Keratinocyte (primary cell): Measurements from ENCODE around the gene PCDHGA4. TPM values are rescaled to one million over a fixed set of nuclear protein-coding genes. Genes with fewer than 3 reads are reported as not detected.

Source experiments
- DNase-seq: peaks from one replicate; pipeline ENCODE4 v3.0.0-alpha.2; 2011; ENCODE audit warnings: low read depth, missing footprints, low spot score
- FAIRE-seq: peaks from 2 replicates; lab custom pipeline; 2011; peaks lifted over from hg19 to GRCh38; lab: Jason Lieb, UNC
- H2AFZ ChIP-seq: 2 replicates; pipeline ENCODE4 v1.6.0; 2012; ENCODE audit warnings: low read length, control low read depth, inconsistent platforms; ENCODE audit not compliant: control insufficient read depth
- H3K27ac ChIP-seq: 2 replicates; pipeline ENCODE4 v1.5.1; 2011; ENCODE audit warnings: low read length; ENCODE audit not compliant: control insufficient read depth, insufficient read depth
- H3K27me3 ChIP-seq: 3 replicates; pipeline ENCODE4 v1.6.0; 2011; ENCODE audit warnings: low read length; ENCODE audit not compliant: control insufficient read depth, insufficient read depth; ENCODE audit errors: extremely low read depth
- H3K36me3 ChIP-seq, 2 experiments: 2 replicates in 1 of 2; 3 replicates in 1 of 2; pipeline ENCODE4 v1.5.1; 2011; ENCODE audit warnings: low read length in 2 of 2, mild to moderate bottlenecking in 1 of 2; ENCODE audit not compliant: control insufficient read depth in 2 of 2, insufficient read depth in 2 of 2; ENCODE audit errors: extremely low read depth in 1 of 2
- H3K4me1 ChIP-seq: 3 replicates; pipeline ENCODE4 v1.5.1; 2011; ENCODE audit warnings: low read length; ENCODE audit not compliant: control insufficient read depth, insufficient read depth; ENCODE audit errors: extremely low read depth
- H3K4me2 ChIP-seq: 3 replicates; pipeline ENCODE4 v1.6.0; 2011; ENCODE audit warnings: low read depth, low read length; ENCODE audit not compliant: control insufficient read depth, insufficient read depth; ENCODE audit errors: extremely low read depth
- H3K4me3 ChIP-seq, 3 experiments: fragments of 200-600 bp in 1 of 3; sonication (generic) in 1 of 3; 2 replicates in 2 of 3; 3 replicates in 1 of 3; pipeline ENCODE4 v1.5.1; 2011 to 2016; ENCODE audit warnings: low read length in 3 of 3, mild to moderate bottlenecking in 3 of 3, control low read depth in 2 of 3, inconsistent platforms in 1 of 3, low read depth in 1 of 3, mixed read lengths in 1 of 3, mixed run types in 1 of 3, moderate library complexity in 1 of 3; ENCODE audit not compliant: control insufficient read depth in 2 of 3, insufficient read depth in 2 of 3; ENCODE audit errors: extremely low read depth in 1 of 3
- H3K79me2 ChIP-seq: 2 replicates; pipeline ENCODE4 v1.6.0; 2012; ENCODE audit warnings: low read length; ENCODE audit not compliant: control insufficient read depth, insufficient read depth
- H3K9ac ChIP-seq: 3 replicates; pipeline ENCODE4 v1.6.0; 2011; ENCODE audit warnings: low read length; ENCODE audit not compliant: control insufficient read depth, insufficient read depth; ENCODE audit errors: extremely low read depth
- H3K9me1 ChIP-seq: 3 replicates; pipeline ENCODE4 v1.6.0; 2011; ENCODE audit warnings: low read length; ENCODE audit not compliant: control insufficient read depth, insufficient read depth; ENCODE audit errors: extremely low read depth
- H3K9me3 ChIP-seq: 2 replicates; pipeline ENCODE4 v1.5.1; 2012; ENCODE audit warnings: low read depth, low read length; ENCODE audit not compliant: control insufficient read depth
- H4K20me1 ChIP-seq: 3 replicates; pipeline ENCODE4 v1.6.0; 2011; ENCODE audit warnings: low read length; ENCODE audit not compliant: control insufficient read depth, insufficient read depth; ENCODE audit errors: extremely low read depth
- CTCF ChIP-seq, 3 experiments: IDR thresholded peaks in 1 of 3; conservative IDR thresholded peaks in 1 of 3; optimal IDR thresholded peaks in 1 of 3; 2 replicates in 2 of 3; 3 replicates in 1 of 3; pipeline versions ENCODE3 to v1.5.1; 2011; ENCODE audit warnings: low read length in 3 of 3, mild to moderate bottlenecking in 3 of 3, moderate library complexity in 2 of 3, control low read depth in 1 of 3, inconsistent platforms in 1 of 3; ENCODE audit not compliant: insufficient read depth in 2 of 3; ENCODE audit errors: extremely low read depth in 1 of 3
- EZH2 ChIP-seq: IDR thresholded peaks from one replicate; pipeline ENCODE4 v1.6.1; 2012; ENCODE audit warnings: inconsistent platforms, mild to moderate bottlenecking, low read length, moderate library complexity
- dilution Hi-C: fragments of 300-500 bp; cut with MboI; formaldehyde crosslinking; loops from one replicate; pipeline ENCODE4 v1.7.0; 2020; ENCODE audit warnings: low sequenced_read_pairs; ENCODE audit not compliant: extremely low pct_ligation_motif_present
- polyA plus RNA-seq, 5 experiments: library from polyadenylated mRNA; depleted of rRNA in 3 of 5; stranded (reverse) in 3 of 5; stranded (forward) in 1 of 5; unstranded in 1 of 5; fragments of >200 nt; gene quantifications; 1 replicate in 1 of 5; 2 replicates in 3 of 5; 3 replicates in 1 of 5; pipeline versions ENCODE4 v1.2.1 to v1.2.3, GENCODE V29; 2011 to 2012; ENCODE audit warnings: missing spikeins in 2 of 5, low read depth in 1 of 5, low replicate concordance in 1 of 5

PCDHGA4 gene
- polyA plus RNA-seq, 1 donor (not counting 4 experiments of a cell fraction or from before 2014, with no cell fraction given), result 0.05 TPM

GRCh38 chr5:141319699-141320098 is 35.1 kb upstream of the PCDHGA4 start:
- no peak for DNase-seq
- TF ChIP-seq CTCF (optimal IDR thresholded peaks at IDR 0.05 in 1 of 3, IDR thresholded peaks at IDR 0.05 in 1 of 3, conservative IDR thresholded peaks at IDR 0.05 in 1 of 3; ENCODE audit: extremely low read depth in 1 of 3, insufficient read depth in 2 of 3, low read length in 3 of 3) (no peak), EZH2 (no peak)
- H3K9me1 ChIP-seq, result no peaks in the 10 kb centered on the region
- H3K27me3 ChIP-seq, result no peaks in the 10 kb centered on the region
- H3K79me2 ChIP-seq, result peaks cover 15% of the 10 kb centered on the region
- H3K9me3 ChIP-seq, result peaks cover 22% of the 10 kb centered on the region
- dilution Hi-C loops, result no loop called here
- H3K27ac ChIP-seq, result no peak overlapping the region
- H3K4me3 ChIP-seq, result peak overlapping the region; percentile 75 to 98 (median 97)
- H3K9ac ChIP-seq, result no peak overlapping the region
- peaks cover 8% of the 10 kb centered on the region for H3K4me1 ChIP-seq
- peak overlapping the region; percentile 87 for H3K4me2 ChIP-seq
- H4K20me1 ChIP-seq, result no peaks in the 10 kb centered on the region
- FAIRE-seq, result no peak
- peaks cover 1 to 12% of the 10 kb centered on the region in 2 experiments for H3K36me3 ChIP-seq
- H2AFZ ChIP-seq, result no peak overlapping the region

- H3K9me3 ChIP-seq, result peaks cover 22% of the 10 kb centered on the region
- peak within 1 kb of the TSS; percentile 87 for H3K4me2 ChIP-seq
- H3K4me3 ChIP-seq, result peak within 1 kb of the TSS; percentile 75 to 98 (median 97)
- no peaks in the 10 kb centered on the region for H4K20me1 ChIP-seq
- dilution Hi-C loops, result no loop called here
- FAIRE-seq, result peak; percentile 48
- no peaks in the 10 kb centered on the region for H3K27me3 ChIP-seq
- H3K27ac ChIP-seq, result peak within 1 kb of the TSS; percentile 96
- peaks cover 15% of the 10 kb centered on the region for H3K79me2 ChIP-seq
- DNase-seq, result peak; percentile 62
- no peaks in the 10 kb centered on the region for H3K9me1 ChIP-seq
- TF ChIP-seq EZH2, result no peak
- TF ChIP-seq CTCF (optimal IDR thresholded peaks at IDR 0.05 in 1 of 3, IDR thresholded peaks at IDR 0.05 in 1 of 3, conservative IDR thresholded peaks at IDR 0.05 in 1 of 3; ENCODE audit: extremely low read depth in 1 of 3, insufficient read depth in 2 of 3, low read length in 3 of 3), result peak; percentile 82 to 93 (median 87)
- H3K36me3 ChIP-seq, result peaks cover 1 to 12% of the 10 kb centered on the region in 2 experiments
- peak within 1 kb of the TSS; percentile 99 for H2AFZ ChIP-seq
- peak within 1 kb of the TSS; percentile 90 for H3K9ac ChIP-seq
- H3K4me1 ChIP-seq, result peaks cover 8% of the 10 kb centered on the region
Observed at GRCh38 chr5:141320225-141321169, 34.3 kb upstream of the PCDHGA4 start, which contains the start of gene TAF7. Gene TAF7 (minus strand): TSS chr5:141320784. CDS start chr5:141320044, 740 bp downstream.
